ENCODE results near the gene ALOX5.
"Not testable (repeated sequence)": the region's sequence is repeated elsewhere in the genome, so short reads cannot be mapped to it uniquely, and the experiment has no call there.

Gene ALOX5

GRCh38 chr10:45373576-45374349, at the start of gene ALOX5:
ALOX5 (plus strand) TSS chr10:45374216; CDS start chr10:45374280, 64 bp downstream.
- DNase-seq = peak; percentile 30

- DNase-seq = no peak
These were observed 48.9 kb upstream of the ALOX5 start for GRCh38 chr10:45325116-45325515.

DNA sequence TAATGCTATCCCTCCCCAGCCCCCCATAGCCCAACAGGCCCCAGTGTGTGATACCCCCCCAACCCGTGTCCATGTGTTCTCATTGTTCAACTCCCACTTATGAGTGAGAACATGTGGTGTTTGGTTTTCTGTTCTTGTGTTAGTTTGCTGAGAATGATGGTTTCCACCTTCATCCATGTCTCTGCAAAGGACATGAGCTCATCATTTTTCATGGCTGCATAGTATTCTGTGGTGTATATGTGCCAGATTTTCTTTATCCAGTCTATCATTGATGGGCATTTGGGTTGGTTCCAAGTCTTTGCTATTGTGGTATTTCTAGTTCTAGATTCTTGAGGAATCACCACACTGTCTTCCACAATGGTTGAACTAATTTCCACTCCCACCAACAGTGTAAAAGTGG, 47.2 kb upstream of the ALOX5 start:
- not testable (repeated sequence) for DNase-seq

- not testable (repeated sequence) for DNase-seq
These were observed 42.2 kb upstream of the ALOX5 start for GRCh38 chr10:45331824-45332223.

DNA sequence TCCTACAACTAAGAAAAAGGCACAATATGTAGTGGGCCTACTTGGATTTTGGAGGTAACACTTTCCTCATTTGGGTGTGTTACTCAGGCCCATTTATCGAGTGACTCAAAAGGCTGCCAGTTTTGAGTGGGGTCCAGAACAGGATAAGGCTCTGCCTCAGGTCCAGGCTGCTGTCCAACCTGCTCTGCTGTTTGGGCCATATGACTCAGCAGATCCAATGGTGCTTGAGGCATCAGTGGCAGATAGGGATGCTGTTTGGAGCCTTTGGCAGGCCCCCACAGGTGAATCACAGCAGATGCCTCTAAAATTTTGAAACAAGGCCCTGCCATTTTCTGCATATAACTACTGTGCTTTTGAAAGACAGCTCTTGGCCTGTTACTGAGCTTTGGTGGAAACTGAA, 34.1 kb upstream of the ALOX5 start:
- no peak for DNase-seq

DNA sequence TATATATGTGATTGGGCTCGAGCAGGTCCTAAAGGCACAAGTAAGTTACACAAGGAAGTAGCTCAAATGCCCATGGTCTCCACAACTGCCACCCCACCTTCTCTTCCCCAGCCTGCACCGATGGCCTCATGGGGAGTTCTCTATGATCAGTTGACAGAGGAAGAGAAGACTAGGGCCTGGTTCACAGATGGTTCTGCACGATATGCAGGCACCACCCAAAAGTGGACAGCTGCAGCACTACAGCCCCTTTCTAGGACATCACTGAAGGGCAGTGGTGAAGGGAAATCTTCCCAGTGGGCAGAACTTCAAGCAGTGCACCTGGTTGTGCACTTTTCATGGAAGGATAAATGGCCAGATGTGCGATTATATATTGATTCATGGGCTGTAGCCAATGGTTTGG, 33.6 kb upstream of the ALOX5 start:
- not testable (repeated sequence) for DNase-seq

GRCh38 chr10:45346652-45347335, 27.2 kb upstream of the ALOX5 start:
- DNase-seq = not testable (repeated sequence)

DNA sequence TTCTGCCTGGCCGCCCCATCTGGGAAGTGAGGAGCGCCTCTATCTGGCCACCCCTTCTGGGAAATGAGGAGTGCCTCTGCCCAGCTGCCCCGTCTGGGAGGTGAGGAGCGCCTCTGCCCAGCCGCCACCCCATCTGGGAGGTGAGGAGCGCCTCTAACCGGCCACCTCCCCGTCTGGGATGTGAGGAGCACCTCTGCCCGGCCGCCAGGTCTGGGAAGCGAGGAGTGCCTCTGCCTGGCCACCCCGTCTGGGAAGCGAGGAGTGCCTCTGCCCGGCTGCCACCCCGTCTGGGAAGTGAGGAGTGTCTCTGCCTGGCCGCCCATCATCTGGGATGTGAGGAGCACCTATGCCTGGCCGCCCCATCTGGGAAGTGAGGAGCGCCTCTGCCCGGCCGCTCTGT, 26.6 kb upstream of the ALOX5 start:
- not testable (repeated sequence) for DNase-seq

GRCh38 chr10:45348196-45348765, 25.7 kb upstream of the ALOX5 start:
- DNase-seq = not testable (repeated sequence)

DNA sequence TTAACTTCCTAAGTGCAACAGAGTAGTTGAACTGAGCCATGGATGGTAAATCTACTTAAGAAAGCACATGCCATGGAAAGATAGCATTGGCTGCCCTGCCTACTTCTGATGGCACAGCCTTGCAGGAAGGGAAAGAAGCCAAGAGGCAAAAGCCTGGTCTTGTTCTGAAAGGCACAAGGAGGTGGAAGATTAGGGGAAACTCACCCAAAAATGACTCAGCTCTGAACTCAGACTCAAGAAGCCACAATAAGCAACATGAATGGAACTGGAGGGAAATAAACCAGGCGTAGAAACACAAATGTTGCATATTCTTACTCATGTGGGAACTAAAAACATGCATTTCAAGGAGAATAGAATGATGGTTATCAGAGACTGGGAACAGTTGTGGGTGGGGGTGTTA, 20.8 kb upstream of the ALOX5 start:
- DNase-seq = no peak

DNA sequence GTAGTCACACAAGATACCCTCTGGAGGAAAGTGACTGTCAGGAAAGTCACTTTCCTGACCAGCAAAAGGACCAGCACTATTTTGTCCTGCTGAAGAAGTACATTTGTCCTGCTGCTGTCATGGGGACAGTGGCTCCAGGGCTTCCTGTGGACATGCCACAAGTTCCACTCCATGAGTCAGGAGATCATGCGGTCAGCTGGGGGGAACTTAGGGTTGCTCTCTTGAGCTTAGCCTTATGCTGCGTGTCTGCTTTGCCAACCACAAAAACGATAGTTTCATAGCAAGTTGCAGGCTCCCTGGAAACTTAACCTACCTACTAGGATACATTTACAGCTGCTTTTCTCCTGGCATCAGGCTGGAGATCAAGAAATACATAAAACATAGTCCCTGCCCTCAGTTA, 19.8 kb upstream of the ALOX5 start:
- DNase-seq = no peak

GRCh38 chr10:45355494-45355893, 18.5 kb upstream of the ALOX5 start:
- no peak for DNase-seq

- DNase-seq = not testable (repeated sequence)
These were observed 15.1 kb upstream of the ALOX5 start for GRCh38 chr10:45358961-45359360.

GRCh38 chr10:45361983-45362799, 11.8 kb upstream of the ALOX5 start:
- DNase-seq = peak; percentile 34

DNA sequence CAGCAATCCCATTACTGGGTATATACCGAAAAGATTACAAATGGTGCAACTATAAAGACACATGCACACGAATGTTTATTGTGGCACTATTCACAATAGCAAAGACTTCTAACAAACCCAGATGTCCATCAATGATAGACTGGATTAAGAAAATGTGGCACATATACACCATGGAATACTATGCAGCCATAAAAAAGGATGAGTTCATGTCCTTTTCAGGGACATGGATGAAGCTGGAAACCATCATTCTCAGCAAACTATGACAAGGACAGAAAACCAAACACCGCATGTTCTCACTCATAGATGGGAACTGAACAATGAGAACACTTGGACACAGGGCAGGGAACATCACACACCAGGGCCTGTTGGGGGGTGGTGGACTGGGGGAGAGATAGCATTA, 6.4 kb upstream of the ALOX5 start:
- not testable (repeated sequence) for DNase-seq

DNA sequence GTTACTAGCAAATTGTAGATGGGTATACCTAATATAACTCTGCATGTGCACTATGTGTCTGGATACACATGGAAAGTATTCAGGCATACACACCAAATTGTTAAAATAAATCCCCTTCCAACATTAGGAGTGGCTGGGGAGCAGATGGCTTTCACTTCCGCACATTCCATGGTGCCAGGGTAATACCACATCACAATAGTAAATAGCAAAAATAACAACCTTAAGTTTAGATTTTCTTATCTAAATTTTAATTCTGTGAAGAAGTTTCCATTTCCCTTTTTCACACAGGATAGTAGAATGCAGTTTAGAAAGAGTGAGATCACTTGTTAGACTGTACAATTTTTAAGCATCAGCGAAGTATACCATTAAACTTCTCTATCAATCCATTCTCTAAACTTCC, 5.8 kb upstream of the ALOX5 start:
- DNase-seq = no peak

DNA sequence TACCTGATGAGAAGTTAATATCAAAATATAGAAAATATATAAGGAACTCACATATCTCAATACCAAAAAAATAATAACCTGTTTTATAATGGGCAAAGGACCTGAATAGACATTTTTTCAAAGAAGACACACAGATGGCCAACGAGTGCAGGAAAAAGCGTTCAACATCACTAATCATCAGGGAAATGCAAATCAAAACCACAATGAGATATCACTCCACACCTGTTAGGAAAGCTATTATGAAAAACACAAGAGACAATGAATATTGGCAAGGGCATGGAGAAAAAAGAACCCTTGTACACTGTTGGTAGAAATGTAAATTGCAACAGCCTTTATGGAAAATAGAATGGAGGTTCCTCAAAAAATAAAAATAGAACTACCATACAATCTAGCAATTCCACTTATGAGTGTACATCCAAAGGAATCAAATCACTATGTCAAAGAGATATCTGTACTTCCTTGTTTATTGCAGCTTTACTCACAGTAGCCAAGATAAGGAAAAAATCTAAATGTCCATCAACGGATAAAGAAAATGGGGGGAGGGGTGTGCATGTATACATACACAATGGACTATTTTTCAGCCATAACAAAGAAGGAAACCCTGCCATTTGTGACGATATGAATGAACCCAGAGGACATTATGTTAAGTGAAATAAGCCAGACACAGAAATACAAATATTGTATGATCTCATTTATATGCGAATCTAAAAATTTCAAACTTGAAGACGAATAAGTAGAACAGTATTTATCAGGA, 3.6 kb upstream of the ALOX5 start:
- DNase-seq = peak; percentile 14

DNA sequence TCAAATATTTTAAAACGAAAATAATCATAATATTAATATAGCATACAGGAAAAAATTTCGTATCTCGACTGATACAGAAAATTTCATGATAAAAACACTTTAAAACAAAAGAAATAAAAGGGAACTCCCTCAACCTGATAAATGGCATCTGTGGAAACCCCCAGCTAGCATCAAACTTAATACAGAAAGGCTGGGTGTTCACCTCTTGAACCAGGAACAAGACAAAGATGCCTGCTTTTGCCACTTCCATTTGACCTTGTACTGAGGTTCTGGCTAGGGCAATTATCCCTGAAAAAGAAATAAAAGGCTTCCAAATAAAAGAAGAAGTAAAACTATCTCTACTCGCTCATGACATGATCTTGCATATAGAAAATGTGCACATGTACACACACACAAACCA, 2.5 kb upstream of the ALOX5 start:
- no peak for DNase-seq

- DNase-seq = no peak
These were observed 1.6 kb upstream of the ALOX5 start for GRCh38 chr10:45372251-45372951.

DNA sequence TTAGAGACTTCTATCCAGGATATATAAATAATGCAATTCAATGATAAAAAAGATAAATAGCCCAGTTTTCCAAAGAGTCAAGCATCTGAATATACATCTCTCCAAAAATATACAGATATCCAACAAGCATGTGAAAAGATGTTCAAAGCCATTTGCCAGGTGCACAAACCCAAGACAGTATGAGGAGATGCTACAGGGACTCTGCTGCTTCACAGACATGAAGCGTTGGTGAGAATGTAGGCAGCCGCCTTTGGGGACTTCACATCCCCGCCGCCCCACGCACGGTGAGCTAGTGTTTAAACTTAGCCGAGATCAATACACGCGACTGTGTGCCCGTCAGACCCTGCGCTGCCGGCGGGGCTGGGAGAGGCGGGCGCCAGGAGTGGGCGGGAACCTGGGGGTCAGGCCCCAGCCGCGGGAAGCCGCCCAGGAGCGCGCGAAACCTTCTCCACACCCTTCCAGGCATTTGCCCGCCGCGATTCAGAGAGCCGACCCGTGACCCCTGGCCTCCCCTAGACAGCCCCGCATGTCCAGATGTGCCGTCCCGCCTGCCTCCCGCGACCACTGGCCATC, 927 bp upstream of the ALOX5 start:
- peak; percentile 22 for DNase-seq

GRCh38 chr10:45374350-45375052, 485 bp downstream of the ALOX5 start:
- DNase-seq = no peak

All from NCI-H2171 treated with DMSO at 0.1 percent for 48 hours (cell line).